SK-N-SH (cell line): ENCODE results near the gene SH3BP4. TPM values are rescaled to one million over a fixed set of nuclear protein-coding genes. Genes with fewer than 3 reads are reported as not detected.

Experiments
- CTCF ChIA-PET: fragments of 300-600, 350-600 bp; formaldehyde crosslinking; extraction: SDS; loops from one replicate; lab custom pipeline; 2021; lab: Yijun Ruan, JAX
- POLR2A ChIA-PET: fragments of 350-600 bp; sonication (Branson Sonifier 250); formaldehyde crosslinking; extraction: SDS; loops from one replicate; lab custom pipeline; 2020; ENCODE audit warnings: antibody characterized with exemption, inconsistent platforms; lab: Yijun Ruan, JAX
- DNase-seq: peaks from one replicate; pipeline ENCODE4 v3.0.0; 2012
- H2AFZ ChIP-seq: fragments of 200-600 bp; sonication (generic); 2 replicates; pipeline ENCODE4 v1.8.1; 2016; ENCODE audit warnings: antibody characterized with exemption, mild to moderate bottlenecking, low read depth
- H3F3A ChIP-seq: fragments of 200-600 bp; sonication (generic); replicated peaks from 2 replicates; pipeline ENCODE3; 2016; ENCODE audit warnings: antibody characterized with exemption, mild to moderate bottlenecking; ENCODE audit not compliant: insufficient read depth
- H3K27ac ChIP-seq, 2 experiments: fragments of 200-500 bp in 1 of 2; fragments of 200-600 bp in 1 of 2; sonication (Bioruptor generic) in 1 of 2; sonication (generic), shearing (Covaris generic) in 1 of 2; 2 replicates each; pipeline versions ENCODE4 v1.5.1 to v1.6.1; 2014 to 2016; ENCODE audit warnings: low read depth in 2 of 2, inconsistent platforms in 1 of 2, low read length in 1 of 2, mild to moderate bottlenecking in 1 of 2, mixed read lengths in 1 of 2
- H3K27me3 ChIP-seq: fragments of 200-600 bp; sonication (generic), shearing (Covaris generic); 2 replicates; pipeline ENCODE4 v1.6.1; 2016; ENCODE audit warnings: mixed run types; ENCODE audit not compliant: insufficient read depth
- H3K36me3 ChIP-seq, 2 experiments: fragments of 200-500 bp in 1 of 2; fragments of 200-600 bp in 1 of 2; sonication (Bioruptor generic) in 1 of 2; sonication (generic) in 1 of 2; replicated peaks in 1 of 2; 2 replicates each; pipeline versions ENCODE3 to v1.5.1; 2014 to 2016; ENCODE audit warnings: low read length in 1 of 2, mild to moderate bottlenecking in 1 of 2; ENCODE audit not compliant: insufficient read depth in 2 of 2, control insufficient read depth in 1 of 2
- H3K4me1 ChIP-seq, 2 experiments: fragments of 200-500 bp in 1 of 2; fragments of 200-600 bp in 1 of 2; sonication (Bioruptor generic) in 1 of 2; sonication (generic), shearing (Covaris generic) in 1 of 2; 2 replicates each; pipeline versions ENCODE4 v1.5.1 to v1.6.1; 2014 to 2016; ENCODE audit warnings: low read depth in 1 of 2, low read length in 1 of 2, mixed run types in 1 of 2; ENCODE audit not compliant: insufficient read depth in 2 of 2, control insufficient read depth in 1 of 2
- H3K4me2 ChIP-seq: fragments of 200-600 bp; sonication (generic), shearing (Covaris generic); 2 replicates; pipeline ENCODE4 v1.6.1; 2017; ENCODE audit warnings: mixed run types
- H3K4me3 ChIP-seq, 2 experiments: fragments of 200-500 bp in 1 of 2; fragments of 200-600 bp in 1 of 2; sonication (Bioruptor generic) in 1 of 2; sonication (generic), shearing (Covaris generic) in 1 of 2; 2 replicates each; pipeline versions ENCODE4 v1.5.1 to v1.8.1; 2014 to 2016; ENCODE audit warnings: low read depth in 2 of 2, inconsistent platforms in 1 of 2, low read length in 1 of 2, mild to moderate bottlenecking in 1 of 2, mixed read lengths in 1 of 2, moderate library complexity in 1 of 2
- H3K79me2 ChIP-seq: fragments of 200-600 bp; sonication (generic); 2 replicates; pipeline ENCODE4 v1.8.1; 2017; ENCODE audit warnings: mild to moderate bottlenecking; ENCODE audit not compliant: insufficient read depth
- H3K9ac ChIP-seq: fragments of 200-600 bp; sonication (generic); 2 replicates; pipeline ENCODE4 v1.6.1; 2017; ENCODE audit warnings: mixed run types
- H3K9me2 ChIP-seq: fragments of 200-600 bp; sonication (generic); 2 replicates; pipeline ENCODE4 v1.6.1; 2017; ENCODE audit warnings: mixed run types
- H3K9me3 ChIP-seq: fragments of 200-600 bp; sonication (generic); 2 replicates; pipeline ENCODE4 v1.6.1; 2017; ENCODE audit warnings: mixed run types, mild to moderate bottlenecking, moderate library complexity
- H4K20me1 ChIP-seq: fragments of 200-600 bp; sonication (generic); 2 replicates; pipeline ENCODE4 v1.6.1; 2017; ENCODE audit warnings: mild to moderate bottlenecking, mixed run types; ENCODE audit not compliant: insufficient read depth
- ELF1 ChIP-seq: IDR thresholded peaks from 2 replicates; pipeline ENCODE4 v1.4.0; 2012
- FOXJ3 ChIP-seq: sonication (generic); formaldehyde crosslinking; IDR thresholded peaks from 2 replicates; pipeline ENCODE4 v1.5.1; 2020; ENCODE audit warnings: mild to moderate bottlenecking, missing genetic modification reagents
- GABPA ChIP-seq: IDR thresholded peaks from 2 replicates; pipeline ENCODE4 v1.4.0; 2012; ENCODE audit warnings: low read depth, mild to moderate bottlenecking
- GATA2 ChIP-seq: sonication (generic); formaldehyde crosslinking; IDR thresholded peaks from 2 replicates; pipeline ENCODE4 v1.5.0; 2020; ENCODE audit warnings: mild to moderate bottlenecking, missing genetic modification reagents
- MEF2A ChIP-seq: IDR thresholded peaks from 2 replicates; pipeline ENCODE4 v1.4.0; 2012; ENCODE audit warnings: low read depth, borderline replicate concordance
- NRF1 ChIP-seq: IDR thresholded peaks from 2 replicates; pipeline ENCODE4 v1.6.1; 2012; ENCODE audit warnings: low read depth, mild to moderate bottlenecking, low read length
- RAD21 ChIP-seq: IDR thresholded peaks from 2 replicates; pipeline ENCODE4 v1.6.1; 2012; ENCODE audit warnings: mild to moderate bottlenecking, low read length
- RFX5 ChIP-seq: IDR thresholded peaks from 2 replicates; pipeline ENCODE4 v1.6.1; 2012; ENCODE audit warnings: mild to moderate bottlenecking, improper control_type of control experiment, low read length
- RXRA ChIP-seq: IDR thresholded peaks from 2 replicates; pipeline ENCODE4 v1.4.0; 2012; ENCODE audit warnings: low read depth, mild to moderate bottlenecking, borderline replicate concordance
- SIN3A ChIP-seq: IDR thresholded peaks from 2 replicates; pipeline ENCODE4 v1.6.1; 2012; ENCODE audit warnings: low read depth, mild to moderate bottlenecking, low read length, moderate library complexity, borderline replicate concordance
- TEAD4 ChIP-seq: IDR thresholded peaks from 2 replicates; pipeline ENCODE4 v1.4.0; 2012; ENCODE audit warnings: mild to moderate bottlenecking, borderline replicate concordance; ENCODE audit not compliant: insufficient read depth
- ZBTB33 ChIP-seq: IDR thresholded peaks from 2 replicates; pipeline ENCODE4 v1.4.0; 2012; ENCODE audit warnings: low read depth, borderline replicate concordance
- WGBS: methylation state at CpG from one replicate; pipeline ENCODE4 v1.1.6; 2017; ENCODE audit warnings: low lambda C conversion rate; 5-methylcytosine and 5-hydroxymethylcytosine counted together
- polyA plus RNA-seq, 3 experiments: library from polyadenylated mRNA; depleted of rRNA; stranded (reverse); fragments of >200 nt; gene quantifications; 2 replicates each; pipeline ENCODE4 v1.2.3, GENCODE V29; 2012
- TF ChIP-seq, protein P1 (sequence below): fragments of 150-350 bp; IDR thresholded peaks from 2 replicates; pipeline ENCODE4 v1.6.1; 2017; ENCODE audit warnings: antibody characterized with exemption, low read length, low read depth, borderline replicate concordance
- TF ChIP-seq, protein P2 (sequence below): IDR thresholded peaks from 2 replicates; pipeline ENCODE4; 2012

Gene SH3BP4
- polyA plus RNA-seq, 1 of the 3 experiments (the other 2 are of a cell fraction) = 27.7 TPM

DNA sequence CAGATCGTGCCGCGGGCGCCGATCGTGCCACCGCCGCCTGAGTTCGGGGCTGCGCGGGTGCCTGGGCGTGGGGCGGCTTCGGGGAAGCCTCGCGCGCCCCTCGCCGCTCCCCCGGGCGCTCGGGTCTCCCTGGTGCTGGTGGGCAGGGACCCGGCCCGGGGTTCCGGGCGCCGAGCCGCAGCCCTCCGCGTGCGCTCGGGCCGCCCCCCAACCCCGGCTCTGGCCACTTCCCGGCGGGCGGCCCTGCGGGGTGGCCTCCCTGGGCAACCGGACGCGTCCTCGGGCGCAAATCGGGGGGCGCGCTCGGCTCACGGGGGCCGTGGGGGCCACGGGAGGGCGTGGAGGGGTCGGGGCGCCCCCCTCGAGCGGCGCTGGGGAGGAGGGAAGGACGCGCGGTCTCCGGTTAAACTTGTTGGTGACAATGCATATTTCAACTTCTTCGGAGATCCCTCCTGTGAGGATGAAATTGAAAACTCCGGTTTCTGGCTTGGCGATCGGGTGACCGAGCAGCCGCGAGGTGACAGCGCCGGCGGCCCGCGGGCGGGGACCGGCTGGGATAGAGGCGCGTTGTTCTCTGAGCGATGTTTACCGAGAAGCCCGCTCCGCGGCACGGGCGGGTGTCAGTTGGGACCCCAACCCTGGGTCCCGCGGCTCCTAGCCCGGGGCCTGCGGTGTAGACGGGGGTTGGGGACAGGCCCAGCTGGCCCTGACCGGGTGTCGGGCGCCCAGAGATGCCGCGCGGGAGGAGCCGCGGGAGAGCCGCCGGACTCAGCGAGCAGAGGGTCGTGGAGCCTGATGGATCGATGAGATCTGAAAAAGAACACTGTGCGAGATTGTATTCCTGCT is 676 bp downstream of the SH3BP4 start:
- Histone ChIP-seq H3K4me2 (peak overlapping the region; percentile 98), H3F3A (peaks cover 12% of the 10 kb centered on the region), H3K4me1 (peaks cover 35 to 47% of the 10 kb centered on the region in 2 experiments), H3K9me3 (no peaks in the 10 kb centered on the region), H3K9me2 (no peaks in the 10 kb centered on the region), H3K9ac (peak overlapping the region; percentile 94), H4K20me1 (peaks cover 49% of the 10 kb centered on the region), H2AFZ (no peak overlapping the region), H3K36me3 (peaks cover 0 to 6% of the 10 kb centered on the region in 2 experiments), H3K27ac (peak overlapping the region; percentile 68 to 72), H3K27me3 (no peaks in the 10 kb centered on the region), H3K4me3 (peak overlapping the region; percentile 86 to 97), H3K79me2 (peaks cover 62% of the 10 kb centered on the region)
- no peak for TF ChIP-seq GABPA
- peak; percentile 56; the same call in 1 of the 2 replicates for TF ChIP-seq SIN3A
- TF ChIP-seq RAD21 = 0 out of 2 replicates have a peak, but pooled peaks have one; percentile 1
- DNase-seq = peak; percentile 74
- CTCF ChIA-PET = interaction anchor here (1.5 kb wide), 1 partner anchor 257 kb away, joined by 3 read pairs; no protein-coding TSS in a partner anchor
- POLR2A ChIA-PET = no interaction called here
- WGBS = 0% methylated on average over 33 of the region's 102 CpGs

DNA sequence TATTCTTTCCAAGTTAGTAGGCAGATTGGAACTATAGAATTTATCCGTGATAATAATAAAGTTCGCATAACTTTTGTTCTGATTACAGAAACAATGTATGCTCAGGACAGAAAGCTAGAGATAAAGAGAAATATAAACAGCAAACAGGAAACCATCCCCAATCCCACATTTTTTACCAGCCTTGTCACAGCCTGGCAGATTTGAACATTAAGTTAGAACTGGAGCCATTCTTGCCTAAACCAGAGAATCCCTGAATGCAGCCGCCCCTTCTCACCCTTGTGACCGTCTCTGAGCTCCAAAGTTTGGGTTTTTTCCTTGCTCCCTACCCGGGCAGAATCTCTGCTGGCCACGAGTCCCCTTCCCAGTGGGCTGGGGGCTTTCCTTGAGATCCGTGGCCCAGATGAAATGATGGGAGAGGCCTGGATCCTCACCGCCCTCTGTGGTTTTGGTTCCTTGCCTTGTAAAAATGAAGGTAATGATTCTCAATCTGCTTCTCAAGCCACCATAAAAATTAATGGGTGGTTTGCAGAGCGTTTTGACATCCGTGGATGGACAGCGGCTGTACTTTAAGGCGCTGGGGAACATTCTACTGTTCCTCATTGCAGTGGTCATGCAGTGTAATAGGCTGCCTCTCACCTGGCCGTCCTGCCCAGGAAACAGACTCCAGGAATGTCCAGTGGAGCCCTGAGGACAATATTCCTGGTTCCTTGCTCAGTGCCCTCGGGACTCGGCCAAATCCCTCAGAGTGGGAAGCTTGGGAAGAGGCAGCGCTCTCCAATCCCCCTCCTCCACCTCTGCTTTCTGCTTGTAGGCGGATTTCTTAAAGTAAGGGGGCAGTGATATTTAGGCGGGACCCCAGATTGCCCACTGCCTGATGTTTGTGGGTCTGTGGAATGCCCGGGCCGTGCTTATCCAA is 1.6 kb downstream of the SH3BP4 start:
- ChIA-PET POLR2A (interaction anchor here (2.3 kb wide), 1 partner anchor 48 kb away, joined by 4 read pairs; no protein-coding TSS in a partner anchor), CTCF (interaction anchor here (1.3 to 1.5 kb wide), 3 partner anchors 11 to 258 kb away, joined by 3 to 4 read pairs (median 3); no protein-coding TSS in a partner anchor)
- Histone ChIP-seq H3K4me2 (peak overlapping the region; percentile 98), H3K9ac (peak overlapping the region; percentile 94), H3K79me2 (peaks cover 70% of the 10 kb centered on the region), H3F3A (peaks cover 12% of the 10 kb centered on the region), H3K9me3 (no peaks in the 10 kb centered on the region), H3K27ac (peak overlapping the region in 1 of 2 experiments; percentile 68; a peak in 2 of 4 replicates), H3K9me2 (no peaks in the 10 kb centered on the region), H2AFZ (no peak overlapping the region), H3K4me3 (peak overlapping the region; percentile 86 to 97), H3K27me3 (no peaks in the 10 kb centered on the region), H3K36me3 (peaks cover 0 to 6% of the 10 kb centered on the region in 2 experiments), H4K20me1 (peaks cover 58% of the 10 kb centered on the region), H3K4me1 (peaks cover 39 to 55% of the 10 kb centered on the region in 2 experiments)
- WGBS = 61% methylated on average over 20 of the region's 20 CpGs
- DNase-seq = no peak
- TF ChIP-seq RAD21 (no peak), ELF1 (no peak), SIN3A (no peak), MEF2A (no peak), NRF1 (no peak), GATA2 (no peak), ZBTB33 (no peak), FOXJ3 (CRISPR knock-in tag) (no peak), RFX5 (no peak), TEAD4 (no peak), RXRA (no peak)
- TF ChIP-seq, protein P1, sequence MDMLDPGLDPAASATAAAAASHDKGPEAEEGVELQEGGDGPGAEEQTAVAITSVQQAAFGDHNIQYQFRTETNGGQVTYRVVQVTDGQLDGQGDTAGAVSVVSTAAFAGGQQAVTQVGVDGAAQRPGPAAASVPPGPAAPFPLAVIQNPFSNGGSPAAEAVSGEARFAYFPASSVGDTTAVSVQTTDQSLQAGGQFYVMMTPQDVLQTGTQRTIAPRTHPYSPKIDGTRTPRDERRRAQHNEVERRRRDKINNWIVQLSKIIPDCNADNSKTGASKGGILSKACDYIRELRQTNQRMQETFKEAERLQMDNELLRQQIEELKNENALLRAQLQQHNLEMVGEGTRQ = no peak
- TF ChIP-seq, protein P2, sequence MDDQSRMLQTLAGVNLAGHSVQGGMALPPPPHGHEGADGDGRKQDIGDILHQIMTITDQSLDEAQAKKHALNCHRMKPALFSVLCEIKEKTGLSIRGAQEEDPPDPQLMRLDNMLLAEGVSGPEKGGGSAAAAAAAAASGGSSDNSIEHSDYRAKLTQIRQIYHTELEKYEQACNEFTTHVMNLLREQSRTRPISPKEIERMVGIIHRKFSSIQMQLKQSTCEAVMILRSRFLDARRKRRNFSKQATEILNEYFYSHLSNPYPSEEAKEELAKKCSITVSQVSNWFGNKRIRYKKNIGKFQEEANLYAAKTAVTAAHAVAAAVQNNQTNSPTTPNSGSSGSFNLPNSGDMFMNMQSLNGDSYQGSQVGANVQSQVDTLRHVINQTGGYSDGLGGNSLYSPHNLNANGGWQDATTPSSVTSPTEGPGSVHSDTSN = no peak
